Measurements from ENCODE around the gene NMNAT3. TPM values are rescaled to one million over a fixed set of nuclear protein-coding genes. Genes with fewer than 3 reads are reported as not detected.

NMNAT3 gene
- total RNA-seq, 6 donors from 2014 or later, result 3.3 to 8.4 (median 5.5) TPM

- Histone ChIP-seq H3K27me3 (no peaks in the 10 kb centered on the region), H3K36me3 (no peaks in the 10 kb centered on the region), H3K9me3 (no peaks in the 10 kb centered on the region), H3K27ac (no peak overlapping the region), H3K4me1 (no peaks in the 10 kb centered on the region), H3K4me3 (no peak overlapping the region)
- 58 to 62% methylated on average over 6 of the region's 6 CpGs for WGBS, 2 donors
- no peak for TF ChIP-seq CTCF (IDR thresholded peaks at IDR 0.05)
- TF ChIP-seq POLR2AphosphoS5 (IDR thresholded peaks at IDR 0.05), result no peak
- TF ChIP-seq POLR2A (IDR thresholded peaks at IDR 0.05), result no peak
- TF ChIP-seq EP300 (IDR thresholded peaks at IDR 0.05), result no peak
- DNase-seq (no peak), ATAC-seq (ENCODE audit: low FRiP score in 2 of 2) (no peak)
Observed at GRCh38 chr3:139695426-139696313, 17.9 kb upstream of the NMNAT3 start.

GRCh38 chr3:139695007-139695406, 17.2 kb upstream of the NMNAT3 start:
- 69 to 82% methylated on average over 3 of the region's 3 CpGs for WGBS, 2 donors
- no peak for ATAC-seq (ENCODE audit: low FRiP score in 2 of 2)
- TF ChIP-seq CTCF (IDR thresholded peaks at IDR 0.05), result no peak
- no peak for TF ChIP-seq EP300 (IDR thresholded peaks at IDR 0.05)
- TF ChIP-seq POLR2A (IDR thresholded peaks at IDR 0.05), result no peak
- TF ChIP-seq POLR2AphosphoS5 (IDR thresholded peaks at IDR 0.05), result no peak

GRCh38 chr3:139694542-139694941, 16.8 kb upstream of the NMNAT3 start:
- H3K27ac ChIP-seq, result no peak overlapping the region
- H3K27me3 ChIP-seq, result no peaks in the 10 kb centered on the region
- H3K36me3 ChIP-seq, result no peaks in the 10 kb centered on the region
- ATAC-seq (ENCODE audit: low FRiP score in 2 of 2) (no peak), DNase-seq (no peak)
- no peaks in the 10 kb centered on the region for H3K9me3 ChIP-seq
- TF ChIP-seq CTCF (IDR thresholded peaks at IDR 0.05) (no peak), EP300 (IDR thresholded peaks at IDR 0.05) (no peak), POLR2A (IDR thresholded peaks at IDR 0.05) (no peak), POLR2AphosphoS5 (IDR thresholded peaks at IDR 0.05) (no peak)
- WGBS, 2 donors, result 77% methylated on average over 1 of the region's 1 CpG; no CpG with 5 or more reads in 1 of the 2 donors
- H3K4me3 ChIP-seq, result no peak overlapping the region
- no peaks in the 10 kb centered on the region for H3K4me1 ChIP-seq

More at GRCh38 chr3:139695007-139695406, 17.2 kb upstream of the NMNAT3 start:
- H3K9me3 ChIP-seq, result no peaks in the 10 kb centered on the region
- H3K27ac ChIP-seq, result no peak overlapping the region
- no peaks in the 10 kb centered on the region for H3K36me3 ChIP-seq
- no peak for DNase-seq
- no peaks in the 10 kb centered on the region for H3K4me1 ChIP-seq
- no peaks in the 10 kb centered on the region for H3K27me3 ChIP-seq
- H3K4me3 ChIP-seq, result no peak overlapping the region

- no peak overlapping the region for H3K27ac ChIP-seq
- H3K36me3 ChIP-seq, result no peaks in the 10 kb centered on the region
- no peaks in the 10 kb centered on the region for H3K4me1 ChIP-seq
- H3K27me3 ChIP-seq, result no peaks in the 10 kb centered on the region
- H3K4me3 ChIP-seq, result no peak overlapping the region
- no peak for TF ChIP-seq EP300 (IDR thresholded peaks at IDR 0.05)
- TF ChIP-seq POLR2AphosphoS5 (IDR thresholded peaks at IDR 0.05), result no peak
- TF ChIP-seq POLR2A (IDR thresholded peaks at IDR 0.05), result no peak
- TF ChIP-seq CTCF (IDR thresholded peaks at IDR 0.05), result no peak
- DNase-seq, result no peak
- no peaks in the 10 kb centered on the region for H3K9me3 ChIP-seq
- no peak for ATAC-seq (ENCODE audit: low FRiP score in 2 of 2)
Observed at GRCh38 chr3:139691619-139692018, 13.8 kb upstream of the NMNAT3 start.

Measured in upper lobe of left lung (tissue), 6 donors.